Caco-2 (cell line): Measurements from ENCODE around the gene MRPS18A. TPM values are rescaled to one million over a fixed set of nuclear protein-coding genes. Genes with fewer than 3 reads are reported as not detected.

Experiments
- BruUV-seq: library from RNA; stranded (reverse); fragments of 400-500 nt; replicated peaks from 2 replicates; lab custom pipeline; 2021; lab: Mats Ljungman, UMichigan
- CTCF ChIA-PET: fragments of 300-600 bp; sonication (Branson Sonifier 250); formaldehyde crosslinking; loops from one replicate; lab custom pipeline; 2022; ENCODE audit warnings: antibody characterized with exemption; lab: Charles Lee
- POLR2A ChIA-PET: fragments of 300-600 bp; sonication (Branson Sonifier 250); formaldehyde crosslinking; loops from one replicate; lab custom pipeline; 2022; ENCODE audit warnings: antibody characterized with exemption; lab: Charles Lee
- DNase-seq, 2 experiments: peaks; one replicate each; pipeline versions ENCODE4 v3.0.0 to v3.0.0-alpha.2; 2020 to 2022
- H3K27me3 ChIP-seq: replicated peaks from 2 replicates; pipeline ENCODE4 v1.6.0; 2011; ENCODE audit warnings: low read length; ENCODE audit not compliant: control insufficient read depth, insufficient read depth
- H3K36me3 ChIP-seq: 2 replicates; pipeline ENCODE4 v1.5.1; 2011; ENCODE audit warnings: low read length; ENCODE audit not compliant: control insufficient read depth, insufficient read depth
- H3K4me1 ChIP-seq: fragments of 250-450 bp; sonication (Bioruptor Pico); 2 replicates; pipeline ENCODE4 v1.5.1; 2020; ENCODE audit warnings: mild to moderate bottlenecking
- H3K4me3 ChIP-seq: 2 replicates; pipeline ENCODE4 v1.5.1; 2011; ENCODE audit warnings: low read depth, mild to moderate bottlenecking, control low read depth, low read length
- H3K9me3 ChIP-seq: fragments of 250-450 bp; sonication (Bioruptor Pico); 2 replicates; pipeline ENCODE4 v1.5.1; 2020; ENCODE audit warnings: mild to moderate bottlenecking, moderate library complexity
- H3K27ac Mint-ChIP-seq: one replicate; pipeline ENCODE4 v1.8.0; 2022; ENCODE audit warnings: mixed read lengths; ENCODE audit not compliant: unreplicated experiment
- H3K27me3 Mint-ChIP-seq: one replicate; pipeline ENCODE4 v1.8.0; 2022; ENCODE audit warnings: mixed read lengths; ENCODE audit not compliant: insufficient read depth, unreplicated experiment
- H3K36me3 Mint-ChIP-seq: one replicate; pipeline ENCODE4 v1.8.0; 2022; ENCODE audit warnings: mild to moderate bottlenecking, mixed read lengths; ENCODE audit not compliant: insufficient read depth, unreplicated experiment
- H3K4me1 Mint-ChIP-seq: one replicate; pipeline ENCODE4 v1.8.0; 2022; ENCODE audit warnings: low read depth, mixed read lengths; ENCODE audit not compliant: unreplicated experiment
- H3K4me3 Mint-ChIP-seq: one replicate; pipeline ENCODE4 v1.8.0; 2022; ENCODE audit warnings: mild to moderate bottlenecking, moderate library complexity, mixed read lengths; ENCODE audit not compliant: unreplicated experiment
- H3K9me3 Mint-ChIP-seq: one replicate; pipeline ENCODE4 v1.8.0; 2022; ENCODE audit warnings: mixed read lengths; ENCODE audit not compliant: unreplicated experiment
- intact Hi-C: fragments of 100-400 bp; cut with micrococcal nuclease; formaldehyde crosslinking; loops from one replicate; pipeline ENCODE4 v1.10.0; 2022; ENCODE audit not compliant: unreplicated experiment
- total RNA-seq: library from RNA; stranded (reverse); gene quantifications from 2 replicates; pipeline ENCODE4 v1.2.3, GENCODE V29; 2022
- TF ChIP-seq, protein P1 (sequence below), 2 experiments: fragments of 200-600 bp in 1 of 2; IDR thresholded peaks; 1 replicate in 1 of 2; 2 replicates in 1 of 2; pipeline versions ENCODE4 v1.5.1 to v1.8.0; 2011 to 2022; ENCODE audit warnings: antibody characterized with exemption in 1 of 2, control low read depth in 1 of 2, inconsistent platforms in 1 of 2, low read depth in 1 of 2, low read length in 1 of 2, mild to moderate bottlenecking in 1 of 2, moderate library complexity in 1 of 2; ENCODE audit not compliant: insufficient read depth in 1 of 2, severe bottlenecking in 1 of 2, unreplicated experiment in 1 of 2

MRPS18A gene
- total RNA-seq, 1 experiment from 2014 or later: 66.7 TPM

DNA sequence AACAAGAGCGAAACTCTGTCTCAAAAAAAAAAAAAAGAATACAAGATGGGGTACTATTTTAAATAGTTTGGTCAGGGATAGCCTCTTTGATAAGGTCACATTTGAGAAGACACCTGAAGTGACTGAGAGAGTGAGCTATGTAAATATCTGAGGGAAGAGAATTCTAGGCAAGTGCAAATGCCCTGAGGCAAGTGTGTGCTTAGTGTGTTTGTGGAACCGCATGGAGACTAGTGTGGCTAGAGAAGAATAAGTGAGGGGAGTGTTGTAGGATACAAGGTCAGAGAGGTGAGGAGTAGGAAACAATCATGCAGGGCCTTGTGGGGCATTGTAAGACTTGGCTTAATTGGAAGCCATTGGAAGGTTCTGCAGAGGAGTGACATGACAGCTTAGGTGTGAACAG is 39.3 kb downstream of the MRPS18A start:
- Mint-ChIP-seq H3K36me3 (peaks cover under 1% of the 10 kb centered on the region), H3K4me1 (no peaks in the 10 kb centered on the region), H3K27me3 (no peaks in the 10 kb centered on the region), H3K9me3 (no peaks in the 10 kb centered on the region), H3K4me3 (no peak overlapping the region), H3K27ac (no peak overlapping the region)
- no TSS peak for BruUV-seq
- TF ChIP-seq, protein P1, sequence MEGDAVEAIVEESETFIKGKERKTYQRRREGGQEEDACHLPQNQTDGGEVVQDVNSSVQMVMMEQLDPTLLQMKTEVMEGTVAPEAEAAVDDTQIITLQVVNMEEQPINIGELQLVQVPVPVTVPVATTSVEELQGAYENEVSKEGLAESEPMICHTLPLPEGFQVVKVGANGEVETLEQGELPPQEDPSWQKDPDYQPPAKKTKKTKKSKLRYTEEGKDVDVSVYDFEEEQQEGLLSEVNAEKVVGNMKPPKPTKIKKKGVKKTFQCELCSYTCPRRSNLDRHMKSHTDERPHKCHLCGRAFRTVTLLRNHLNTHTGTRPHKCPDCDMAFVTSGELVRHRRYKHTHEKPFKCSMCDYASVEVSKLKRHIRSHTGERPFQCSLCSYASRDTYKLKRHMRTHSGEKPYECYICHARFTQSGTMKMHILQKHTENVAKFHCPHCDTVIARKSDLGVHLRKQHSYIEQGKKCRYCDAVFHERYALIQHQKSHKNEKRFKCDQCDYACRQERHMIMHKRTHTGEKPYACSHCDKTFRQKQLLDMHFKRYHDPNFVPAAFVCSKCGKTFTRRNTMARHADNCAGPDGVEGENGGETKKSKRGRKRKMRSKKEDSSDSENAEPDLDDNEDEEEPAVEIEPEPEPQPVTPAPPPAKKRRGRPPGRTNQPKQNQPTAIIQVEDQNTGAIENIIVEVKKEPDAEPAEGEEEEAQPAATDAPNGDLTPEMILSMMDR (IDR thresholded peaks at IDR 0.05; ENCODE audit: insufficient read depth in 1 of 2, low read depth in 1 of 2, low read length in 1 of 2, severe bottlenecking in 1 of 2, unreplicated experiment in 1 of 2): no peak
- H3K9me3 ChIP-seq: no peaks in the 10 kb centered on the region
- H3K36me3 ChIP-seq: no peaks in the 10 kb centered on the region
- intact Hi-C loops: no loop called here
- no peak overlapping the region for H3K4me3 ChIP-seq
- no peaks in the 10 kb centered on the region for H3K27me3 ChIP-seq
- no peaks in the 10 kb centered on the region for H3K4me1 ChIP-seq
- DNase-seq: no peak
- POLR2A ChIA-PET: no interaction called here
- CTCF ChIA-PET: no interaction called here

DNA sequence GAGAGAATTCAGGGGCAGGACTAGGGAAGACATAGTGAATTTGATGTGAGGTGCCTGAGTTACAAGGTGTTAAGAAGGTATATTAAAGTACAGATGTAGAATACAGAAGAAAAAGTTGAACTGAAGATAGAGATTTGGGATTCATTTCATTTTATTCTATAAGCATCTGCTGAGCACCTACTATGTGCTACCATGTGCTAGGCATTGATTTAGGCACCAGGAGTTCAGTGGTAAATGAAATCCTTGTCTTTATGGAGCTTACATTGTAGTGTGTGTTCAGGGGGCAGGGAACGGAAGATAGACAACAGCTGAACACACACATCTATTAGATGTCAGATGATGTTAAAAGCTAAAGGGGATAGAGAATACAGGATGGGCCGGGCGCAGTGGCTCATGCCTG is 40.0 kb downstream of the MRPS18A start:
- H3K36me3 Mint-ChIP-seq: peaks cover 6% of the 10 kb centered on the region
- intact Hi-C loops: no loop called here
- H3K9me3 Mint-ChIP-seq: no peaks in the 10 kb centered on the region
- no peaks in the 10 kb centered on the region for H3K27me3 Mint-ChIP-seq
- BruUV-seq: no TSS peak
- H3K27ac Mint-ChIP-seq: no peak overlapping the region
- no peaks in the 10 kb centered on the region for H3K9me3 ChIP-seq
- TF ChIP-seq, protein P1 (IDR thresholded peaks at IDR 0.05; ENCODE audit: insufficient read depth in 1 of 2, low read depth in 1 of 2, low read length in 1 of 2, severe bottlenecking in 1 of 2, unreplicated experiment in 1 of 2): no peak
- ChIA-PET CTCF (no interaction called here), POLR2A (no interaction called here)
- peaks cover 5% of the 10 kb centered on the region for H3K4me1 Mint-ChIP-seq
- H3K4me3 ChIP-seq: no peak overlapping the region
- no peaks in the 10 kb centered on the region for H3K4me1 ChIP-seq
- no peaks in the 10 kb centered on the region for H3K36me3 ChIP-seq
- H3K4me3 Mint-ChIP-seq: no peak overlapping the region
- no peaks in the 10 kb centered on the region for H3K27me3 ChIP-seq
- no peak for DNase-seq

DNA sequence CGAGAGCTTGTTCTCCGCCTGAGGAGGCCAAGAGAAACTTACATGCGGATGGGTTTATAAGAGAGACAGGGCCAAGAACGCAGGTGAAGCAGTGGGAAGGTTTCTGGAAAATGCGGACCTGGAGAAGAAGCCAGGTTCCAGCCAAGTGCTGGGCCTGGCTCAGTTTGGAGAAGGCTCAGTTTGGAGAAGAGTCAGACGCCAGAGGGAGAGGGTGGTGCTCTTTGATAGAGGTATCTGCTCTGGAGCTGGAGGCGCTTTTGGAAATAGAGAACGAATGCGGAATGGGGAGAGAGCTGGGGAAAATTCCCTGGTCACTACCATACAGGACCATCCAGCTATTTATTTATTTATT is 42.0 kb downstream of the MRPS18A start:
- POLR2A ChIA-PET: no interaction called here
- TF ChIP-seq, protein P1 (IDR thresholded peaks at IDR 0.05; ENCODE audit: insufficient read depth in 1 of 2, low read depth in 1 of 2, low read length in 1 of 2, severe bottlenecking in 1 of 2, unreplicated experiment in 1 of 2): no peak
- Mint-ChIP-seq H3K4me1 (peaks cover 6% of the 10 kb centered on the region), H3K27ac (no peak overlapping the region), H3K4me3 (no peak overlapping the region), H3K36me3 (peaks cover 26% of the 10 kb centered on the region), H3K27me3 (no peaks in the 10 kb centered on the region), H3K9me3 (no peaks in the 10 kb centered on the region)
- intact Hi-C loops: no loop called here
- no peak for DNase-seq
- H3K27me3 ChIP-seq: no peaks in the 10 kb centered on the region
- H3K36me3 ChIP-seq: no peaks in the 10 kb centered on the region; the same call in 1 of the 2 replicates
- H3K4me3 ChIP-seq: no peak overlapping the region
- BruUV-seq: no TSS peak
- no peaks in the 10 kb centered on the region for H3K9me3 ChIP-seq
- CTCF ChIA-PET: interaction anchor here (0.6 kb wide), 1 partner anchor 856 kb away, joined by 7 read pairs; no protein-coding TSS in a partner anchor
- H3K4me1 ChIP-seq: no peaks in the 10 kb centered on the region
